ENCODE measurements around the gene SLC39A8. TPM values are rescaled to one million over a fixed set of nuclear protein-coding genes. Genes with fewer than 3 reads are reported as not detected.
A peak's percentile ranks its signal among the peaks of the same experiment; 100 is the strongest.
"Not testable (repeated sequence)": the region's sequence is repeated elsewhere in the genome, so short reads cannot be mapped to it uniquely, and the experiment has no call there.

Gene SLC39A8
- total RNA-seq, 1 donor from 2014 or later, result 17.6 TPM

DNA sequence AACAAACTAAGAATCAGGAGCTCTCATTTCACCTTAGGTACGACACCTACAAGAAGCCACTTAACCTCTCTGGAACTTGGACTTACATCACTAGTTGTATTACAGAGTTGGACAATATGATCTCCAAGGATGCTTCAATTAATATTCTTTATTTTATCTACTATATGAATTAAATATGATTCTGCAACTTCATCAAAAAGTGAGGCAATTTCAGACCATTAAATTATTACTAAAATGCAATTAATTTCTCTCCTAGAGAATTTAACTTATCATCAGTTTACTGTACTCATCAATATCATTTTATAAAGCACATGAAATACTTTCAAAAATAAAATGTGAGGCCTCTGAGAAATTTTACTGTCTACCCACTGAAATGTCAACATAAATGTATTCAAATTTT lies 33.9 kb downstream of the SLC39A8 start:
- no peak for ATAC-seq
- intact Hi-C loops (cut with DNase I), result no loop called here
- DNase-seq (ENCODE audit: low spot score), result no peak

DNA sequence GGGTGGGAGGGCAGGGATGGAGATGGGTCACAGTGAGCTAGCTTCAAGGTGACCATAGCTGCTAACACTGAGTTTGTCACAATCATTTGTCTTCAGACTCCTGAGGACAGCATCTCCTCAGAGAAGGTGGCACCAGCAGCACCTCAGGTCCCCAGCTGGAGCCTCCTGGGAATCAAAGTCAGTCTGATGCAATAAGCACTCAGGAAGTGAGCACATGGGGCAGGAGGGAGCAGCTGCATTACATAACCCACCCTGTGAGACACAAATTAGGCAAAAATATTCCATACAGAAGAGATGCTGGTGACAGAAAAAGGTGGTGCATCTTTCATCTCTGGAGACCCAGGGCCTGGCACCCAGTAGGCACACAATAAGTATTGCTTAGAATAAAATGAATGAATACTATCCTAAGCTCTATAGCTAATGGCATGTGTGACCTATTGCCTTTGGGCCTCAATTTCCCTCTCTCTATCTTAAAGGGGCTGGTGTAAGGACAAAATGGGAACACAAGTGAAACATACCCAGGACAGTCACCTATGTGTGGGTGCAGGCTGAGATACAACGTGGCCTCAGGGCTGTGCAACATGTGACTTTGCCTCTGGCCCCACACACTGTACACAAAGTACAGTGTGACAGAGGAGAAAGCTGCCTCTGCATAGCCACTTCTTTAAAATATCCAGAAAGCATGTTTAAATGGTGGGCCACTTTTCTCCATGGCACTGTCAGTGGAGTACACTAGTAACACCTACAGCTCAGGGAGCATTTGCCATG lies 37.1 kb downstream of the SLC39A8 start:
- DNase-seq (ENCODE audit: low spot score) (no peak), ATAC-seq (no peak)
- intact Hi-C loops (cut with DNase I), result no loop called here

DNA sequence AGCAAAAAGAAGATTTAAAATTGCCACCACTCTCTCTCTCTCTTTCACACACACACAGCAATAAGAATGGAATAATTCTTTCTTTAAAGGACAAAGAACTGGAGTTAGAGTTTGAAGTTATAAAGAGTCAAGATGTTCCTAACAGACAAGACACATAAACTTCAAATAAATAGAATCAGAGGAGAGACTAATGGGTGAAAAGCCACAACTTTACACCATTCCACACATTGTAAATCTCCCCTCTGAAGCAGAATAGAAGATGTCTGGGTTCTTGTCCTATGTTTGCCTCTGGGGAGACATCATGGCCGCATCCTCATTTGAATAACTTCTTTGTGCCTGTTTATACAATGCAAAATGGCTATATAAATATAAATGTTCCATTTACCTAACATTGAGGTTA lies 39.6 kb downstream of the SLC39A8 start:
- intact Hi-C loops (cut with DNase I), result no loop called here
- DNase-seq (ENCODE audit: low spot score) (no peak), ATAC-seq (no peak)

DNA sequence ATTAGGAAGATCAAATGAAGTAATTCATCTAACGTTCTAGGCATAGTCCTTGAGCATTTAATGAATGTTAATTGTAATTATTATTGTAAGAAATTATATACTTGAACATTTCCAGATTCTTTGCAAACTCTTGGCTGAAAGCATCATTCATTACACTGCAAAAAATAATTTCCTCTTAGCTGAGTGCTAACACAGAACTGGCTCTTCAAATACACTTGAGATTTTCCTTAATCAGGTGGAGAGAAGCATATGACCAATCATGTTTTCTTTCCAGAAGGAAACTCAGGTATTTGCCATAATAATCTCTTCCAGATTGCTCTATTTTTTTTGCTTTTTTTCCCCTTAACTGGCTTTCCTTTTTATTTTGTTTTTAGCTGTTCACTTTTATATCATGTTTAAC lies 42.5 kb downstream of the SLC39A8 start:
- no peak for ATAC-seq
- intact Hi-C loops (cut with DNase I), result no loop called here
- DNase-seq (ENCODE audit: low spot score), result no peak

DNA sequence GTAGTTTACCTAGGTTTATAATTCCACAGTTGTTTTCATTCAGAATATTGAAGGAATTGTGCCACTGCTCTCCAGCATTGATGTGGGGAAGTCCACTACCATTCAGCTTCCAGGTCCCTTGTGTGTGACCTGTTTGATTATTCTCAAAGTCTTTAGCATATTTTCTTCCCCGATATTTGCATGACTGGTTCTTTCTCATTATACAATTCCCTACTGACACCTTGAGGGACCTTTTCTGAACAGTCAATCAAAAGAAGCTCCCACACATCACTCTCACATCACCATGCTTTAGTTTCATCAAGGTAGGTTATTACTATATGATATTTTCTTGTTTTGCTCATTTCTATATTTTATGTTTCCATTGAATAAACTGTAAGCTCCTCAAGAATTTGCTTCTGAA lies 44.1 kb downstream of the SLC39A8 start:
- ATAC-seq (no peak), DNase-seq (ENCODE audit: low spot score) (no peak)
- intact Hi-C loops (cut with DNase I), result no loop called here

DNA sequence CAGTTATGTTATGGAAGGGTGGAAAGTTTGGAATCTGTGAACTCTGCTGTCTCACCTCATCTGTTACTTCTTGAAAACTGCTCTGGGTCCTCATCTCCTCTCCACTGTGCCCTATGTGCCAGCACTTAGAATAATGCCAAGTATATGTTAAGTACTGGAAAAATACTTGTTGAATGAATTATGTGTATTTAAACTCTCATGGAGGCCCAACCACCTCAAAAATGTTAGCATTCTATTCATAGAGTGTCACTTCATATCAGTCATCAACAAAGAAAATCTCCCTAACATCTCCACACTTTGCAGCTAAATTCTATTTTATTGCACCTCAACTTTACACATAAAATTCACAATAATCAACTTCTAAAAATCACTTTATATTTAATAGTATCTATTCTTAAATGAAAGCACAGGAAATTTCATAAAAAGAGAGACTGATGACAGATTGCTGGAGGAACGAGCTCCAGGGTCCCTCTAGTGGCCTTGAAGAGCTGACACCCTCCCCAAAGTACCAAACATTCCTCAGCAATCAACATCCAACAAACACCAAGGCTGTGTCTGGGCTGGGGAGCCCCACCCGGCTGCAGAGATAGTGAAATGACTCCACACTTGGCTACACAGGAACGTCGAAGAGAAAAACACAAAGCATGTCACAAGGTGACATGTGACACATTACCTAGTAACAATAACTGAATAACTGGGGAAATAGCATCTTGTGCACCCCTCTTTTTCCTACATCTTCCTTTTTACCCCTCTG lies 45.8 kb downstream of the SLC39A8 start:
- ATAC-seq, result no peak
- intact Hi-C loops (cut with DNase I), result no loop called here
- peak; percentile 54 for DNase-seq (ENCODE audit: low spot score)

DNA sequence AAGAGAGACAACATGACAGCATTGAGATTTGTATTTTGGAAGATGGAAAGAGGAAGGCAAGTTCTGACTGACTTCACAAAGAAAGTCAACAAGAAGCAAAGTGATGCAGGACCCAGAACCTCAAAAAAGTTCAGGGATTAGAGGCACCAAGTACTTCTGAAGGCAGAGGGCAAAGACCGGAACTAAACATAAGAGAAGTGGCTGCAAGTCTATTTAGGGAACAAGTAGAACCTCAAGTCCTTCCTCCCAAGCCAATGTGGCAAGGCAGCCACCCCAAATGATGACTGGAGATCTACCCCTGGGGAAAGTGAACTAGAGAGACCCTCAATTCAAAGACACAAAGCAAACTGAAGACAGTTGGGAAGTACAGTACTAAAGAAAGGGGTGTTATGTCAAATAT lies 46.6 kb downstream of the SLC39A8 start:
- intact Hi-C loops (cut with DNase I), result no loop called here
- DNase-seq (ENCODE audit: low spot score), result no peak
- no peak for ATAC-seq

DNA sequence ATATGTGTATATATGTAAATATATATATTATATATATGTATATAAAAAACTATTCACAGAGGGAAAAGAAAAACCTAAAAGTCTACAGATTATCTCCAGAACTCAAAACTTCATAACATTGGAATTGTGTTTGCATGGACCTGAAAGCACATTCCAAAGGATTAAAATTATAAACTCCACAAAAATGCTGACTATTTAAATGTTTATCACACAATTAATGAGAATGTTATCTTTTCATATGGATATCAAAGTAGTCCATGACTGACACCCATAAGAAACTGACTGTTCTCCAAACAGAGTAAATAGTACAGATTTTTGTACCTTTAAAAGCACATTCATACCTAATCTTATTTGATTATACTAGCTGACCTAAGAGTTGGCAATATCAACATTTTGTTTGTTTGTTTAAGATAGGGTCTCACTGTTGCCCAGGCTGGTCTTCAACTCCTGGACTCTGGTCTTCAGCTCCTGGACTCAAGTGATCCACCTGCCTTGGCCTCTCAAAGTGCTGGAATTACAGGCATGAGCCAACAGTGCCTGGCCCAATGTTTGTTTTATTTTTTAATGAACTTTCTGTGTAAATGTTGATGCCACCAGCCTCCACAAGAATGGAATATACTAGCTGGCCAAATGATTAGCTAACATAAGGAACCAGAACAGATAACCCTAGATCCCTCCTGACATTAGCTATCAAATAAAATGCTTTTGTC lies 50.0 kb downstream of the SLC39A8 start:
- ATAC-seq (no peak), DNase-seq (ENCODE audit: low spot score) (no peak)
- intact Hi-C loops (cut with DNase I), result no loop called here

DNA sequence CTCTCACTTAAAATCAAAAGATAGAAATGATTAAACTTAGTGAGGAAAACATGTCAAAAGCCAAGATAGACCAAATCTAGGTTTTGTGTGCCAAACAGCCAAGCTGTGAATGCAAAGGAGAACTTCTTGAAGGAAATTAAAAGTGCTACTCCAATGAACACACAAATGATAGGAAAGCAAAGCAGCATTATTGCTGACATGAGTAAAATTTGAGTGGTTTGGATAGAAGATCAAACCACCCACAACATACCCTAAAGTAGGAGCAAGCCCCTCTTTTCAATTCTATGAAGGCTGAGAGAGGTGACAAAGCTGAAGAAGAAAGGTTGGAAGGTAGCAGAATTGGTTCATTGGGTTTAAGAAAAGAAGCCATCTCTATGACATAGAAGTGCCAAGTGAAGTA lies 56.8 kb downstream of the SLC39A8 start:
- intact Hi-C loops (cut with DNase I), result no loop called here
- no peak for DNase-seq (ENCODE audit: low spot score)

DNA sequence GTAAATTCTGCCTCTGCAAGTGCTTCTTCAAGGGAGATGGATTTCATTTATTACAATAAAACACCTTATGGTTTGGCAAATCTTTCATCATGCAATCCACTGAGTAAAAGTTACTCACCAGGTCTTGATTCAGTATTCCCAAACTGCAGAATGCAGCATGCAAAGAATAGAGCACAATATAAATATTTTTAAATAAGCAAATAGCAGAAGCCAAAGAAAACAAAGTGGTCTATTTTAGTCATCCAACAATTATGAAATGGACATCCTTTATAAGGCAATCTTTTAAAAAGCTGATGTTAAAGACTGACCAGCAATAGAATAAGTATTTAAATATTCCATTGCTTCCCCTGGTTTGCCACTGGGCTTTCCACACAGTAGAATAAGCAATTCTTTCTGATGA lies 59.5 kb downstream of the SLC39A8 start:
- intact Hi-C loops (cut with DNase I), result no loop called here
- DNase-seq (ENCODE audit: low spot score), result no peak
- ATAC-seq, result no peak

More for the DNA sequence above, 56.8 kb downstream of the SLC39A8 start:
- no peak for ATAC-seq

DNA sequence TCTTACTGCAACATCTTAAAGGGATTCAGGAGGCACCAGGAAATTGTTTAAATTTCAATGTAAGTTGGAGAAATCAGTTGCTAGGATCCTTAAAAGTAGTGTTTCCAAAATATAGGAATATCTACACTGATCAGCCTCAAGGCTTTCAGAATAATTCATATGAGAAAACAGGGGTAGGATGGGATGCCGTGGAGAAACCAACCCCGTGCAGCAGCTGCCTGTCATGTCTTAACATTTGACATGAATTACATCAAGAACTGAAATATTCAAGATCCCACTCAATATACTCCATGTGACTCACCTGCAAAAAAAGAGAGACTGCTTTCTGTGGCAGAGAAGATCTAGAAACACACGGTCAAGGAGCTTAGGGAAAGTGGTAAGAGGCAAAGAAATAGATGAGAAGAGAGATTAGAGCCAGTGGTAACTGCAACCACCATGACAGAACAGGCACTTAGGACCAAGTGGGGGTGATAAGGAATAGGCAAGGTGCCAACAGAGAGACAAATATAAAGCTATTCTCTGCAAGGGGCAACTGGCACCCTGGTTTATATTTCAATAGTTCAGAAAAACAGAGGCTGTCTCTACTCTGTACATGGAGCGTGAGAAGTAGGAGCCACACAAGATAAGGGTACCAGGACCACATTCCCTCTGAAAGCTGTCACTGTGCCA lies 64.0 kb downstream of the SLC39A8 start:
- ATAC-seq (no peak), DNase-seq (ENCODE audit: low spot score) (no peak)
- intact Hi-C loops (cut with DNase I), result no loop called here

DNA sequence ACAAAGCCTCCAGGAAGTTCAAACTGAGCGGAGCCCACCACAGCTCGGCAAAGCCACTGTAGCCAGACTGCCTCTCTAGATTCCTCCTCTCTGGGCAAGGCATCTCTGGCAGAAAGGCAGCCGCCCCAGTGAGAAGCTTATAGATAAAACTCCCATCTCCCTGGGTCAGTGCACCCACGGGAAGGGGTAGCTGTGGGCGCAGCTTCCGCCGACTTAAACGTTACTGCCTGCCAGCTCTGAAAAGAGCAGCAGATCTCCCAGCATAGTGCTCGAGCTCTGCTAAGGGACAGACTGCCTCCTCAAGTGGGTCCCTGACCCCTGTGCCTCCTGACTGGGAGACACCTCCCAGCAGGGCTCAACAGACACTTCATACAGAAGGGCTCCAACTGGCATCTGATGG lies 72.0 kb downstream of the SLC39A8 start:
- DNase-seq (ENCODE audit: low spot score); intact Hi-C loops (cut with DNase I); ATAC-seq: not testable (repeated sequence)

DNA sequence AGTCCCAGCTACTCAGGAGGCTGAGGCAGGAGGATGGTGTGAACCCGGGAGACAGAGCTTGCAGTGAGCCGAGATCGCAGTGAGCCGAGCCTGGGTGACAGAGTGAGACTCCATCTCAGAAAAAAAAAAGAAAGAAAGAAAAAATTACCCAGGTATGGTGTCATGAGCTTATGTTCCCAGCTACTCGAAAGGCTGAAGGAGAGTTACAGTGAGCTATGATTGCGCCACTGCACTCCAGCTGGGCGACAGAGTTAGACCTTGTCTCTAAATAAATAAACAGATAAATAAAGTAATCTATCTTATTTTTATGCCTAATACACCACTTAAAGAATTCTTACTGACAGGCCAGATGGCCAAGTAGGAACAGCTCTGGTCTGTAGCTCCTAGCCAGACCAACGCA lies 73.0 kb downstream of the SLC39A8 start:
- no peak for ATAC-seq
- intact Hi-C loops (cut with DNase I), result no loop called here
- DNase-seq (ENCODE audit: low spot score), result no peak

DNA sequence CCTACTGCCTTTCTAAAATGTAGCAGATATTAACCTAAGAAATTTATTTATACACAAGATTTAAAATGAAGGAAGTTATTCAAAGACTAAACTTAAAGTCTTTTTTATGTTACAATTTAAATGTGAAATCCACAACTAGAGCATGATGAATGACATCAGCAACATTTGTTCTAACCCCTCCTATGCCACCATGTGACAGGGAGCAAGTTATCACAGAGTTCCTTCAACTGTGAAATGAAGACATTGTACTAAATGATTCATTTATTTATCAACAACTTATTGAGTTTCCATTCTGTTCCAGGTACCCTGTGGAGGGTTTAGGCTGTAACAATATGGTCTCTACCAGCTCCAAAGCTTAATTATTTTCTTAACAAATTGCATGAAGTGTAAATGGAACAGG lies 76.9 kb downstream of the SLC39A8 start:
- intact Hi-C loops (cut with DNase I), result loop anchor here (2.0 kb wide), 1 partner anchor 46 kb away; no protein-coding TSS in a partner anchor
- no peak for ATAC-seq

DNA sequence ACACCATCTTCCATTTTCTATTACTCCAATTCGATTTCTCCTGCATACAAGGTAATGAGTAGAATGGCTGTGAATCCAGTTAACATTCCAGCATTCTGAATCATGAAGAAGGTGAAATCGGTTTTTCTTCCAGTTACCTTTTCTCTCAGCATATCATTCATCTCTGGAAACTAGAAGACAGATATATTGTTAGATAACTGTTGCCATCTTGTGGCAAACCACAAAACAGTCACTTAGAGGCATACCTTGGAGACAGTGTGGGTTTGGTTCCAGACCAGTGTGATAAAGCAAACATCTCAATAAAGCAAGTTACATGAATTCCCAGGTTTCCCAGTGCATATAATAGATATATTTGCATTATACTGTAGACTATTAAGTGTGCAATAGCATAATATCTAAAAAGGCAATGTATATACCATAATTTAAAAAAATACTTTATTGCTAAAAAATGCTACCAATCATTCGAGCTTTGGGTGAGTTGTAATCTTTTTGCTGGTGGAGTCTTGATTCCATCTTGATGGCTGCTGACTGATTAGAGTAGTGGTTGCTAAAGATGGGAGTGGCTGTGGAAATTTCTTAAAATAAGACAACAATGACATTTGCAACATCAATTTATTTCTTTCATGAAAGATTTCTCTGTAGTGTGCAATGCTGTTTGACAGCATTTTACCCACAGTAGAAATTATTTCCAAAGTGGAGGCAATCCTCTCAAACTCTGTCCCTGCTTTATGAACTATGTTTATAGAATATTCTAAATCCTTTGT lies 82.1 kb downstream of the SLC39A8 start:
- DNase-seq (ENCODE audit: low spot score), result no peak
- ATAC-seq, result peak; percentile 53
- intact Hi-C loops (cut with DNase I), result no loop called here

More for the DNA sequence above, 76.9 kb downstream of the SLC39A8 start:
- no peak for DNase-seq (ENCODE audit: low spot score)

DNA sequence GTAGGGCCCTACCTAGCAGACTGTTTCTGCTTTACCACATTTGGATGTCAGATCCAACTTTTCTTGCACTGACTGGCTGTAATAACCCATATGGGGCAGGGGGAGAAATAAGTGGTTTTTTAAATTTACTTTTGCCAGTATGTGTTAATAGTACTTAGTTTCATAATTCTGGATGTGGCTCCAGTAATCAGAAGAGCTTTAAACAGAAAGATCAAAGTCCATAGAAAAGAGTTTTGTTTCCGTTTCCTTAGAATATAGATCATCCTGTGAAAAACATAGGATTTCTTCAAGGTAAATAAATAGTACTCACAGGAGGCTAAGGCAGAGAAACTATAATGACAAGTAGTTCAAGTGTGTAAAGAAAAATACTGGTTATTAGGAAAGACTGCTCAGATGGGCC lies 85.6 kb downstream of the SLC39A8 start:
- ATAC-seq (no peak), DNase-seq (ENCODE audit: low spot score) (no peak)
- intact Hi-C loops (cut with DNase I), result no loop called here

DNA sequence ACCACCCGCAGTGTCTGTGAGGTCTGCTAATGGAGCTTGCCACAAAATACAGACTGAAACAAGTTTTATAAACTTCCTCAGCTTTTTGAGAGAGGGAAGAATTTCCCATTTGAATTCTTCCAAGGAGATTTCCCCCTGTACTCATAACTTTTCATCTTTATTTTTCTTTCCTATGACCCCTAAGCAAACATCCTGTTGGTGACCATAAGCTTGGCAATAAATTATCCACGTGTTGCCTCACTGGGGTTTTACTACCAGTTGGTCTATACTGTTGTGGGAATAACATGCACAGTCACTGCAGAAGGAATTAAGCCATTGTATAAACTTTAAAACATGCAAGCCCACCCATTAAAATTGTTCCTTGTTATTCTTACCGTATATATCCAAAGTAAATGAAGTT lies 86.2 kb downstream of the SLC39A8 start:
- intact Hi-C loops (cut with DNase I), result no loop called here
- ATAC-seq (no peak), DNase-seq (ENCODE audit: low spot score) (no peak)

DNA sequence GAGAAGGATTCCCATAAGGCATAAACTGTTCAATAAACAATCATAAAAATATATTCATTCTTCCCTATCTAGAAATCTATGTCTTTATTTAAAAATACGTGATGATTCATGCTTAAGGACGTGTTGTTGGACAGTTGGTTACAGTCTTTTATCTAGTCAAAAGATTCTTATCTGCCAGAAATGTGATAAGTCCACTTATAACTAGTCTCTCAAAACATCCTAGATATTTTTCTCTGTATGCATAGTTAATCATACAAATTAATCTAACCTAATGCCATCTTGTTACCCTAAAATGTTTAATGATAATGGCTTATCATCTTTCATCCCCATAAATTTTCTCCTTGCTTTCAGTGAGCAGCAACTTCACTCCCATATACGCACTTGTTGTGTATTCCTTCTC lies 89.0 kb downstream of the SLC39A8 start:
- intact Hi-C loops (cut with DNase I), result no loop called here
- ATAC-seq (no peak), DNase-seq (ENCODE audit: low spot score) (no peak)

DNA sequence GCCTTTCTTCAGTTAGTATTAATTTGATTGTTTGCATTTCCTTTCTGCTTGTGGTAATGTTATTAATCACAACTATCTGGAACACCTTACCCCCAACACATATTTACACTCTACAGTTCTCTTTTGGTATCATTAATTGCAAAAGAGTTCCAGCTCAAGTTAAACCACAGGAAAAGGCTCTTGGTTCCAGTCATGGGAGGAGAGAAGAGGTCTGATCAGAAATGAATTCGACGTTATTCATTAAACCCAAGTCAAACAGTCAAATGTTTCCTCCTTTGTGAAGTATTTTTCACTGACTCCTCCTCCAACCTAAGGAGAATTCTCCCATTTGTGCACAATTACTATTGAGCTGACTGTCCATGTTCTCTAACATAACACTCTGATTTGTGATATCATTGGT lies 91.4 kb downstream of the SLC39A8 start:
- no peak for DNase-seq (ENCODE audit: low spot score)
- intact Hi-C loops (cut with DNase I), result no loop called here
- ATAC-seq, result no peak

Measured in sciatic nerve (tissue), 2 donors.